OCI-LY1 (cell line): ENCODE measurements around the gene UST.

Experiments
- H2AFZ ChIP-seq: fragments of 200-600 bp; sonication (generic), shearing (Covaris generic); 2 replicates; pipeline ENCODE4 v1.6.0; 2014; ENCODE audit warnings: antibody characterized with exemption, mild to moderate bottlenecking, low read length
- H3F3A ChIP-seq: fragments of 200-600 bp; sonication (generic), shearing (Covaris generic); 2 replicates; pipeline ENCODE4 v1.6.0; 2014; ENCODE audit warnings: mild to moderate bottlenecking, antibody characterized with exemption, low read length, moderate library complexity; ENCODE audit not compliant: insufficient read depth
- H3K27ac ChIP-seq: fragments of 200-600 bp; sonication (generic); 2 replicates; pipeline ENCODE4 v1.5.1; 2014; ENCODE audit warnings: low read length, mixed run types, mild to moderate bottlenecking, low read depth; ENCODE audit not compliant: poor library complexity, severe bottlenecking
- H3K27me3 ChIP-seq: fragments of 200-600 bp; sonication (generic); 2 replicates; pipeline ENCODE4 v1.6.0; 2014; ENCODE audit warnings: antibody characterized with exemption, mild to moderate bottlenecking, low read length, moderate library complexity; ENCODE audit not compliant: insufficient read depth
- H3K36me3 ChIP-seq: fragments of 200-600 bp; sonication (generic); 2 replicates; pipeline ENCODE4 v1.6.1; 2014; ENCODE audit warnings: mild to moderate bottlenecking, antibody characterized with exemption, low read length, moderate library complexity, mixed read lengths; ENCODE audit not compliant: insufficient read depth
- H3K4me1 ChIP-seq: fragments of 200-600 bp; sonication (generic); 2 replicates; pipeline ENCODE4 v1.5.1; 2014; ENCODE audit warnings: mild to moderate bottlenecking, low read length, moderate library complexity; ENCODE audit not compliant: insufficient read depth, severe bottlenecking
- H3K4me2 ChIP-seq: fragments of 200-600 bp; sonication (generic), shearing (Covaris generic); 2 replicates; pipeline ENCODE4 v1.6.1; 2014; ENCODE audit warnings: low read length
- H3K4me3 ChIP-seq: fragments of 200-600 bp; sonication (generic); 2 replicates; pipeline ENCODE4 v1.5.1; 2014; ENCODE audit warnings: low read length, low read depth, mild to moderate bottlenecking, mixed read lengths; ENCODE audit not compliant: poor library complexity, severe bottlenecking
- H3K79me2 ChIP-seq: fragments of 200-600 bp; shearing (Covaris generic); 2 replicates; pipeline ENCODE4 v1.6.1; 2016; ENCODE audit warnings: mixed run types, low read length, mixed read lengths; ENCODE audit not compliant: insufficient read depth
- H3K9ac ChIP-seq: fragments of 200-600 bp; sonication (generic), shearing (Covaris generic); 2 replicates; pipeline ENCODE4 v1.6.1; 2014; ENCODE audit warnings: mild to moderate bottlenecking, low read length, mixed read lengths
- H3K9me2 ChIP-seq: fragments of 200-600 bp; sonication (generic), shearing (Covaris generic); 2 replicates; pipeline ENCODE4 v1.6.1; 2014; ENCODE audit warnings: low read depth, mild to moderate bottlenecking, low read length, mixed read lengths
- H3K9me3 ChIP-seq: fragments of 200-600 bp; shearing (Covaris generic); 2 replicates; pipeline ENCODE4 v1.6.1; 2014; ENCODE audit warnings: low read length, mixed read lengths
- H4K20me1 ChIP-seq: fragments of 200-600 bp; sonication (generic), shearing (Covaris generic); 2 replicates; pipeline ENCODE4 v1.6.0; 2016; ENCODE audit warnings: mild to moderate bottlenecking, low read length; ENCODE audit not compliant: insufficient read depth
- CTCF ChIP-seq: fragments of 200-600 bp; sonication (generic), shearing (Covaris generic); IDR thresholded peaks from 2 replicates; pipeline ENCODE4 v1.5.1; 2017; ENCODE audit warnings: mild to moderate bottlenecking, antibody characterized with exemption, low read length, moderate library complexity, mixed read lengths
- EZH2 ChIP-seq: fragments of 200-600 bp; sonication (generic), shearing (Covaris generic); IDR thresholded peaks from 2 replicates; pipeline ENCODE4 v1.8.0; 2017; ENCODE audit warnings: borderline replicate concordance, mixed run types, mild to moderate bottlenecking, antibody characterized with exemption, low read length, moderate library complexity, mixed read lengths

The UST gene

DNA sequence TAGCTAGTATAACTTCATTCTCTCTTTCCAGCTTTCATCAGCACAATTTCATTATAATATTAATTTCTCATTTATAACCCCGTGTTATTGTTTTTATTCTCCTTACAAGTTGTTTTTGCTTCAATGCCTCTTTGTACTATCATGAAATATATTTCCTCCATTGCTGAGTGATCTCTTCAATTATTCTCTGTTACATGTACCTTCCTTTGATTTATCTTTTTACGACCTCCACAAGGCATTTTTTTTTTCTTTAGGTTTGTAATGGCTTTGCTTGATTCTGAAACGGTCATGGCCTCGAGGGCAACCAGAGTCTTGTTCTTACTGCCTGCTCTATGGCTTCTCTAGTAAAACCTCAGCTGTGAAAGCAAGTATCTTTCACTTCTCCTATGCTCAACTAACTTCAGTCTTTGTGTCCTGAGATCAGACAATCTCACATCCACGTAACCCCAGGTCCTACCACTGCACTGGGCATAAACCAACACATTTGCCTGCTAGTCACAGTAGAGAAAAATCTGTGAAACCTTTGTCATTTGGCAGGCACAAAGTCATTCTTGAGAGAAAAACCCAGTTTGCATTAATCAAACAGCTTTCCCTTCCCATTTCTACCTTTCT is 119.9 kb downstream of the UST start:
- H3K4me1 ChIP-seq = no peaks in the 10 kb centered on the region
- H2AFZ ChIP-seq = no peak overlapping the region
- TF ChIP-seq CTCF (no peak), EZH2 (no peak)
- H3F3A ChIP-seq = no peaks in the 10 kb centered on the region
- H3K9ac ChIP-seq = no peak overlapping the region
- no peaks in the 10 kb centered on the region for H3K9me2 ChIP-seq
- H3K4me3 ChIP-seq = no peak overlapping the region
- no peaks in the 10 kb centered on the region for H3K36me3 ChIP-seq
- no peaks in the 10 kb centered on the region for H3K9me3 ChIP-seq
- no peak overlapping the region for H3K27ac ChIP-seq
- H4K20me1 ChIP-seq = no peaks in the 10 kb centered on the region
- no peak overlapping the region for H3K4me2 ChIP-seq
- H3K79me2 ChIP-seq = no peaks in the 10 kb centered on the region
- no peaks in the 10 kb centered on the region for H3K27me3 ChIP-seq

DNA sequence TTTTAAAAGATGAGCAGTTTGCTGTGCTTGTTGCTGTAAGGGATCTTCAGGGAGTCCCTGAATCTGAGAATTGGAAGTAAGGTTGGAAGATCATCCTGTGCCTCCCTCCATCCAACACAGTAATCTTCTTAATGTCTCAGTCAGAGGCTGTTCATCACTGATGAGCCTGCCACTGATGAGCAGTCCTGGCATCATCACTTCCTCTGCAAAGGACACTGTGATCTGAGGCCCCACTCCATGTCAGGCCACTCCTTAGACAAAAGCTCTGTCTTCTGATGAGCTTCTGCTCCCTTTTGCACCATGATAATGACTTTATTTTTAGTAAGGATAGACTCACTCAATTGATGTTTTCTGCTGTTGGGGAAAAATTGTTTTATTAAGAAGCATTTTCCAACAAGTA is 121.0 kb downstream of the UST start:
- H3K4me3 ChIP-seq = no peak overlapping the region
- no peak overlapping the region for H3K9ac ChIP-seq
- H3K36me3 ChIP-seq = no peaks in the 10 kb centered on the region
- no peak overlapping the region for H3K27ac ChIP-seq
- H3K27me3 ChIP-seq = no peaks in the 10 kb centered on the region
- H2AFZ ChIP-seq = no peak overlapping the region
- TF ChIP-seq EZH2 = no peak
- no peaks in the 10 kb centered on the region for H4K20me1 ChIP-seq
- H3K4me2 ChIP-seq = no peak overlapping the region
- no peaks in the 10 kb centered on the region for H3K4me1 ChIP-seq
- no peaks in the 10 kb centered on the region for H3K79me2 ChIP-seq
- no peaks in the 10 kb centered on the region for H3K9me2 ChIP-seq
- no peaks in the 10 kb centered on the region for H3K9me3 ChIP-seq
- H3F3A ChIP-seq = no peaks in the 10 kb centered on the region

- Histone ChIP-seq H3K27me3 (no peaks in the 10 kb centered on the region), H3K4me3 (no peak overlapping the region), H3F3A (no peaks in the 10 kb centered on the region), H3K9me3 (no peaks in the 10 kb centered on the region), H3K4me2 (no peak overlapping the region), H4K20me1 (no peaks in the 10 kb centered on the region), H3K79me2 (no peaks in the 10 kb centered on the region), H3K9me2 (no peaks in the 10 kb centered on the region), H2AFZ (no peak overlapping the region), H3K27ac (no peak overlapping the region), H3K4me1 (no peaks in the 10 kb centered on the region), H3K36me3 (no peaks in the 10 kb centered on the region), H3K9ac (no peak overlapping the region)
- TF ChIP-seq EZH2 (no peak), CTCF (no peak)
Observed at GRCh38 chr6:148868314-148868713, 121.5 kb downstream of the UST start.

- no peaks in the 10 kb centered on the region for H3K27me3 ChIP-seq
- no peaks in the 10 kb centered on the region for H3K4me1 ChIP-seq
- no peaks in the 10 kb centered on the region for H3K36me3 ChIP-seq
- no peaks in the 10 kb centered on the region for H3F3A ChIP-seq
- TF ChIP-seq EZH2 = no peak
- TF ChIP-seq CTCF = no peak
- H2AFZ ChIP-seq = no peak overlapping the region
- no peak overlapping the region for H3K4me2 ChIP-seq
- H3K79me2 ChIP-seq = no peaks in the 10 kb centered on the region
- no peak overlapping the region for H3K27ac ChIP-seq
- H3K4me3 ChIP-seq = no peak overlapping the region
- H3K9me3 ChIP-seq = no peaks in the 10 kb centered on the region
- no peaks in the 10 kb centered on the region for H4K20me1 ChIP-seq
- no peaks in the 10 kb centered on the region for H3K9me2 ChIP-seq
- H3K9ac ChIP-seq = no peak overlapping the region
Observed at GRCh38 chr6:148868901-148869300, 122.1 kb downstream of the UST start.
